ENCODE measurements around the gene SULT2A1.
"Not testable (repeated sequence)": the region's sequence is repeated elsewhere in the genome, so short reads cannot be mapped to it uniquely, and the experiment has no call there.

SULT2A1 gene

GRCh38 chr19:47886010-47886559, at the start of gene SULT2A1:
TSS of gene SULT2A1 (minus strand) at chr19:47886315. CDS start at chr19:47886257, 58 bp downstream.
- H3K4me3 ChIP-seq (ENCODE audit: low read depth in 1 of 2, low read length in 2 of 2): peak within 1 kb of the TSS in 1 of 2 donors; percentile 0
- H3K27ac ChIP-seq (ENCODE audit: low read length): no peak within 1 kb of the TSS
- no peaks in the 10 kb centered on the region for H3K4me1 ChIP-seq (ENCODE audit: control insufficient read depth in 1 of 2, insufficient read depth in 2 of 2, low read length in 2 of 2)
- no peaks in the 10 kb centered on the region for H3K9me3 ChIP-seq (ENCODE audit: control insufficient read depth in 1 of 2, low read length in 2 of 2)
- H3K36me3 ChIP-seq (ENCODE audit: control insufficient read depth in 1 of 2, insufficient read depth in 2 of 2, low read length in 2 of 2): no peaks in the 10 kb centered on the region
- no peaks in the 10 kb centered on the region for H3K27me3 ChIP-seq (ENCODE audit: low read depth, low read length)

DNA sequence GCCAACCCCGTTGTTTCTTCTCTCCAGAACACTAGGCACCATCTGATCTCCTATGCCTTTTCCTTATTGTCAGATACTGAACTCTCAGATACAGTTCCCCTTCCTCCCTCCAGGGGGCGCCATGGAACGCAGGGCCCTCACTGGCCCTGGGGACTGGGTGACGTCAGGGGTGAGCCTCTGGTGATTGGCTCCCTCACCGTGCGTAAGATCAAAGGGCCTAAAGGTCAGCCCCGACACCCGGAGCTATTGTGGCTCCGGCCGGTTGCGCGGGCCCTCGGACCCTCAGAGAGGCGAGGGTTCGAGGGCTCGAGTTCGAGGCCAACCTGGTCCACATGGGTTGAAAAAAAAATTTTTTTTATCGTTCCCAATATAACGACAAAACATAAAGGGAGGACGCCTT, 42.5 kb upstream of the SULT2A1 start:
- H3K27me3 ChIP-seq (ENCODE audit: low read depth, low read length); H3K4me3 ChIP-seq (ENCODE audit: low read depth in 1 of 2, low read length in 2 of 2); H3K9me3 ChIP-seq (ENCODE audit: control insufficient read depth in 1 of 2, low read length in 2 of 2); H3K36me3 ChIP-seq (ENCODE audit: control insufficient read depth in 1 of 2, insufficient read depth in 2 of 2, low read length in 2 of 2); H3K4me1 ChIP-seq (ENCODE audit: control insufficient read depth in 1 of 2, insufficient read depth in 2 of 2, low read length in 2 of 2); H3K27ac ChIP-seq (ENCODE audit: low read length): not testable (repeated sequence)

- H3K4me3 ChIP-seq (ENCODE audit: low read depth in 1 of 2, low read length in 2 of 2); H3K4me1 ChIP-seq (ENCODE audit: control insufficient read depth in 1 of 2, insufficient read depth in 2 of 2, low read length in 2 of 2); H3K9me3 ChIP-seq (ENCODE audit: control insufficient read depth in 1 of 2, low read length in 2 of 2); H3K27me3 ChIP-seq (ENCODE audit: low read depth, low read length); H3K36me3 ChIP-seq (ENCODE audit: control insufficient read depth in 1 of 2, insufficient read depth in 2 of 2, low read length in 2 of 2); H3K27ac ChIP-seq (ENCODE audit: low read length): not testable (repeated sequence)
Measured at GRCh38 chr19:47920107-47920506, 34.0 kb upstream of the SULT2A1 start.

DNA sequence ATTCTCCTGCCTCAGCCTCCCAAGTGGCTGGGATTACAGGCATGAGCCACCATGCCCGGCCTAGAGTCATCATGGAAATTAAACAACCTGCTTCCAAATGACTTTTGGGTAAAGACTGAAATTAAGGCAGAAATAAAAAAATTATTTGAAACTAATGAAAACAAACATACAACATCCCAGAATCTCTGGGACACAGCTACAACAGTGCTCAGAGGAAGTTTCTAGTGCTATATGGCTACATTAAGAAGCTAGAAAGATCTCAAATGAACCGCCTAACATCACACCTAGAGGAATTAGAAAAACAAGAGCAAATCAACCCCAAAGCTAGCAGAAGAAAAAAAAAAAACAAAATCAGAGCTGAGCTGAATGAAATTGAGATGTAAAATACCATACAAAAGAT, 24.1 kb upstream of the SULT2A1 start:
- H3K9me3 ChIP-seq (ENCODE audit: control insufficient read depth in 1 of 2, low read length in 2 of 2); H3K36me3 ChIP-seq (ENCODE audit: control insufficient read depth in 1 of 2, insufficient read depth in 2 of 2, low read length in 2 of 2); H3K4me3 ChIP-seq (ENCODE audit: low read depth in 1 of 2, low read length in 2 of 2); H3K4me1 ChIP-seq (ENCODE audit: control insufficient read depth in 1 of 2, insufficient read depth in 2 of 2, low read length in 2 of 2); H3K27me3 ChIP-seq (ENCODE audit: low read depth, low read length); H3K27ac ChIP-seq (ENCODE audit: low read length): not testable (repeated sequence)

GRCh38 chr19:47909350-47909749, 23.2 kb upstream of the SULT2A1 start:
- not testable (repeated sequence) for H3K4me3 ChIP-seq (ENCODE audit: low read depth in 1 of 2, low read length in 2 of 2); H3K27me3 ChIP-seq (ENCODE audit: low read depth, low read length); H3K9me3 ChIP-seq (ENCODE audit: control insufficient read depth in 1 of 2, low read length in 2 of 2); H3K27ac ChIP-seq (ENCODE audit: low read length); H3K4me1 ChIP-seq (ENCODE audit: control insufficient read depth in 1 of 2, insufficient read depth in 2 of 2, low read length in 2 of 2); H3K36me3 ChIP-seq (ENCODE audit: control insufficient read depth in 1 of 2, insufficient read depth in 2 of 2, low read length in 2 of 2)

DNA sequence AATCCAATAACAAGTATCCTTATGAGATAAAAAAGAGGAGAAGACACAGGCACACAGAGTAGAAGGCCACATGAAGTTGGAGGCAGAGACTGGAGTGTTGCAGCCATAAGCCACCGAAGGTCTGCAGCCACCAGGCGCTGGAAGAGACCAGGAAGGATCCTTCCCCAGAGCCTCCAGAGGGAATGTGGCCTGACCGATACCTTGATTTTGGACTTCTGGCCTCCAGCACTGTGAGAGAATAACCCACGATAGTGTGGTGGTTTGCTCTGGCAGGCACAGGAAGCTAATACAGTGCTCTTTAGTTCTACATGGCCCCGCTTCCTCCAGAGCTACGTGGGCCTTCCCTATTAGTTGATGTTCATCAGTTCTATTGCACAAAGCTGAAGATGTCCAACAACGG, 15.3 kb upstream of the SULT2A1 start:
- Histone ChIP-seq H3K9me3 (ENCODE audit: control insufficient read depth in 1 of 2, low read length in 2 of 2) (no peaks in the 10 kb centered on the region), H3K27me3 (ENCODE audit: low read depth, low read length) (no peaks in the 10 kb centered on the region), H3K36me3 (ENCODE audit: control insufficient read depth in 1 of 2, insufficient read depth in 2 of 2, low read length in 2 of 2) (no peaks in the 10 kb centered on the region), H3K4me3 (ENCODE audit: low read depth in 1 of 2, low read length in 2 of 2) (no peak overlapping the region), H3K27ac (ENCODE audit: low read length) (no peak overlapping the region), H3K4me1 (ENCODE audit: control insufficient read depth in 1 of 2, insufficient read depth in 2 of 2, low read length in 2 of 2) (no peaks in the 10 kb centered on the region)

DNA sequence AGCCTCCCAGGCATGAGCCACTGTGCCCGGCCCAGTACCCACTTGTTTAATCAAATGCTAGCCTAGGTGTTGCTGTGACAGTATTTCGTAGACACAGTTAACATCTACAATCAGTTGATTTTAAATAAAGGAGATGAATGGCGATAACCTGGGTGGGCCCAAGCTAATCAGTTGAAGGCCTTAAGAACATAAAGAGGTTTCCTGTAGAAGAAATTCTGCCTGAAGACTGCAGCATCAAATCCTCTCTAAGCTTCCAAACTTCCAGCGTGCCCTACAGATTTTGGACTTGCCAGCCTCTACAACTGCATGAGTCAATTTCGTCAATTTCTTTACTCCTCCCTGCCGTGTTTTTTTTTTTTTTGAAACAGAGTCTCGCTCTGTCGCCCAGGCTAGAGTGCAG, 13.2 kb upstream of the SULT2A1 start:
- Histone ChIP-seq H3K4me3 (ENCODE audit: low read depth in 1 of 2, low read length in 2 of 2) (no peak overlapping the region), H3K27ac (ENCODE audit: low read length) (no peak overlapping the region), H3K36me3 (ENCODE audit: control insufficient read depth in 1 of 2, insufficient read depth in 2 of 2, low read length in 2 of 2) (no peaks in the 10 kb centered on the region), H3K4me1 (ENCODE audit: control insufficient read depth in 1 of 2, insufficient read depth in 2 of 2, low read length in 2 of 2) (no peaks in the 10 kb centered on the region), H3K9me3 (ENCODE audit: control insufficient read depth in 1 of 2, low read length in 2 of 2) (peaks cover 0 to 5% of the 10 kb centered on the region in 2 donors), H3K27me3 (ENCODE audit: low read depth, low read length) (no peaks in the 10 kb centered on the region)

GRCh38 chr19:47897861-47898260, 11.7 kb upstream of the SULT2A1 start:
- Histone ChIP-seq H3K27me3 (ENCODE audit: low read depth, low read length) (no peaks in the 10 kb centered on the region), H3K4me3 (ENCODE audit: low read depth in 1 of 2, low read length in 2 of 2) (no peak overlapping the region), H3K9me3 (ENCODE audit: control insufficient read depth in 1 of 2, low read length in 2 of 2) (peaks cover 0 to 5% of the 10 kb centered on the region in 2 donors), H3K4me1 (ENCODE audit: control insufficient read depth in 1 of 2, insufficient read depth in 2 of 2, low read length in 2 of 2) (no peaks in the 10 kb centered on the region), H3K36me3 (ENCODE audit: control insufficient read depth in 1 of 2, insufficient read depth in 2 of 2, low read length in 2 of 2) (no peaks in the 10 kb centered on the region), H3K27ac (ENCODE audit: low read length) (no peak overlapping the region)

DNA sequence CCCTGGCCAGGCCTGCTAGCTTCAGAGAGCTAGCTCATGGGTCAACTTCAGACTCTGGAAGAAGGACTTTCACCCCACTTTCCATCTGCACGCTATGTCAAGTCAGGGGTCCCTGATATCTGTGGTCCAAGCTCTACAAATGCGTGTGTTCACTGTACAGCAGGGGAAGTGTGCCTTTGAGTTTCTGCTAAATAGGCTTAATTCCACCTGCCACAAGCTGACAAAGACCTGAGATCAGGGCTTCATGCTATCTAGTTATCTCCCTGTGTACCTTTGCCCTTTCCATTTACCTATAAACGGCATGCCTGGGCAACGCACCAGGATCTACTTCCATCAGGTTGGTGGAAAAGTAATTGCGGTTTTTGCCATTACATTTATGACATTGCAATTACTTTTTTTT, 10.7 kb upstream of the SULT2A1 start:
- Histone ChIP-seq H3K4me3 (ENCODE audit: low read depth in 1 of 2, low read length in 2 of 2) (no peak overlapping the region), H3K27ac (ENCODE audit: low read length) (no peak overlapping the region), H3K9me3 (ENCODE audit: control insufficient read depth in 1 of 2, low read length in 2 of 2) (peaks cover 0 to 5% of the 10 kb centered on the region in 2 donors), H3K27me3 (ENCODE audit: low read depth, low read length) (no peaks in the 10 kb centered on the region), H3K36me3 (ENCODE audit: control insufficient read depth in 1 of 2, insufficient read depth in 2 of 2, low read length in 2 of 2) (no peaks in the 10 kb centered on the region), H3K4me1 (ENCODE audit: control insufficient read depth in 1 of 2, insufficient read depth in 2 of 2, low read length in 2 of 2) (no peaks in the 10 kb centered on the region)

- peaks cover 0 to 5% of the 10 kb centered on the region in 2 donors for H3K9me3 ChIP-seq (ENCODE audit: control insufficient read depth in 1 of 2, low read length in 2 of 2)
- H3K4me3 ChIP-seq (ENCODE audit: low read depth in 1 of 2, low read length in 2 of 2): no peak overlapping the region
- no peaks in the 10 kb centered on the region for H3K27me3 ChIP-seq (ENCODE audit: low read depth, low read length)
- no peak overlapping the region for H3K27ac ChIP-seq (ENCODE audit: low read length)
- no peaks in the 10 kb centered on the region for H3K4me1 ChIP-seq (ENCODE audit: control insufficient read depth in 1 of 2, insufficient read depth in 2 of 2, low read length in 2 of 2)
- no peaks in the 10 kb centered on the region for H3K36me3 ChIP-seq (ENCODE audit: control insufficient read depth in 1 of 2, insufficient read depth in 2 of 2, low read length in 2 of 2)
Measured at GRCh38 chr19:47896019-47896418, 9.9 kb upstream of the SULT2A1 start.

DNA sequence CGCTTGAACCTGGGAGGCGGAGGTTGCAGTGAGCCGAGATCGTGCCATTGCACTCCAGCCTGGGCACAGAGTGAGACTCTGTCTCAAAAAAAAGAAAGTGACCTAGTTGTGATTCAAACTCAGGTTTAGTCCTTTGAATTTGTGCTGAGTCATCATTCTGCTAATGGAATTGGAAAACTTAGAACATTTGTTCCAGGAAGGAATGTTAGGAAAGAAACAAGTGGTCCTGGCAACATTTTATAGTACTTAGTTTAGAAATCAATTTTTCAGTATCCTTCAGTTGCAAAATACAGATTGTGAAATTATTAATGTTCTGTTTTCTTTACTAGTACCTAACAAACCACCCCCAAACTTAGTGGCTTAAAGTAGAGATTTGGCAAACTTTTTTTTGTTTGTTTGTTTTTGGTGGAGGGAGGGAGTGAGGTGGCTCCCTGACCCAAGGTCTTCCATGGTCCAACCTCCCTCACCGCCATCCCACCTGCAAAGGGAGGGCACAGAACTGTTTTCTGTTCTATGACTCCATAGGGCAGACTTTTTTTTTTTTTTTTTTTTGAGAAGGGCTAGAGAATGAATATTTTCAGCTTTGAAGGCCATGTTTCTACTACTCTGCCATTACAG, 9.2 kb upstream of the SULT2A1 start:
- H3K27ac ChIP-seq (ENCODE audit: low read length): no peak overlapping the region
- no peaks in the 10 kb centered on the region for H3K27me3 ChIP-seq (ENCODE audit: low read depth, low read length)
- no peaks in the 10 kb centered on the region for H3K36me3 ChIP-seq (ENCODE audit: control insufficient read depth in 1 of 2, insufficient read depth in 2 of 2, low read length in 2 of 2)
- H3K4me3 ChIP-seq (ENCODE audit: low read depth in 1 of 2, low read length in 2 of 2): no peak overlapping the region
- H3K9me3 ChIP-seq (ENCODE audit: control insufficient read depth in 1 of 2, low read length in 2 of 2): peaks cover 0 to 5% of the 10 kb centered on the region in 2 donors
- no peaks in the 10 kb centered on the region for H3K4me1 ChIP-seq (ENCODE audit: control insufficient read depth in 1 of 2, insufficient read depth in 2 of 2, low read length in 2 of 2)

All from muscle layer of duodenum (tissue), 2 donors.